GM23248 (cell line): ENCODE results near the gene ADAMTS9. TPM values are rescaled to one million over a fixed set of nuclear protein-coding genes. Genes with fewer than 3 reads are reported as not detected.

ENCODE experiments used
- DNase-seq: peaks from one replicate; pipeline ENCODE4 v3.0.0-alpha.2; 2015
- H2AFZ ChIP-seq: fragments of 200-600 bp; sonication (generic); 2 replicates; pipeline ENCODE4 v1.6.1; 2016; ENCODE audit warnings: antibody characterized with exemption
- H3F3A ChIP-seq: fragments of 200-600 bp; sonication (generic); 2 replicates; pipeline ENCODE4 v1.6.1; 2016; ENCODE audit warnings: mild to moderate bottlenecking, antibody characterized with exemption, mixed run types; ENCODE audit not compliant: insufficient read depth
- H3K27ac ChIP-seq: fragments of 200-600 bp; sonication (generic); 2 replicates; pipeline ENCODE4 v1.5.1; 2016; ENCODE audit warnings: mild to moderate bottlenecking
- H3K27me3 ChIP-seq: fragments of 200-600 bp; sonication (generic); replicated peaks from 2 replicates; pipeline ENCODE4 v1.6.1; 2016; ENCODE audit warnings: mild to moderate bottlenecking; ENCODE audit not compliant: insufficient read depth
- H3K36me3 ChIP-seq: fragments of 200-600 bp; sonication (generic); 2 replicates; pipeline ENCODE4 v1.6.1; 2016; ENCODE audit warnings: low read depth, mild to moderate bottlenecking
- H3K4me1 ChIP-seq: fragments of 200-600 bp; sonication (generic); 2 replicates; pipeline ENCODE4 v1.6.1; 2016; ENCODE audit warnings: mild to moderate bottlenecking; ENCODE audit not compliant: insufficient read depth
- H3K4me2 ChIP-seq: fragments of 200-600 bp; sonication (generic); one replicate; pipeline ENCODE4 v1.6.1; 2016; ENCODE audit warnings: mild to moderate bottlenecking; ENCODE audit not compliant: unreplicated experiment
- H3K4me3 ChIP-seq: fragments of 200-600 bp; sonication (generic); 2 replicates; pipeline ENCODE4 v1.5.1; 2016; ENCODE audit warnings: mild to moderate bottlenecking
- H3K79me2 ChIP-seq: fragments of 200-600 bp; sonication (generic); 2 replicates; pipeline ENCODE4 v1.6.1; 2016; ENCODE audit warnings: mild to moderate bottlenecking; ENCODE audit not compliant: insufficient read depth
- H3K9ac ChIP-seq: fragments of 200-600 bp; sonication (generic); 2 replicates; pipeline ENCODE4 v1.6.1; 2016; ENCODE audit warnings: mild to moderate bottlenecking
- H3K9me2 ChIP-seq: fragments of 200-600 bp; sonication (generic); 2 replicates; pipeline ENCODE4 v1.6.1; 2016; ENCODE audit warnings: mixed run types, mild to moderate bottlenecking, moderate library complexity; ENCODE audit not compliant: insufficient read depth
- H3K9me3 ChIP-seq: fragments of 200-600 bp; sonication (generic); one replicate; pipeline ENCODE4 v1.6.1; 2017; ENCODE audit warnings: low read depth
- H4K20me1 ChIP-seq: fragments of 200-600 bp; sonication (generic); 2 replicates; pipeline ENCODE4 v1.6.0; 2016; ENCODE audit not compliant: insufficient read depth
- EZH2 ChIP-seq: fragments of 200-600 bp; sonication (generic); IDR thresholded peaks from 2 replicates; pipeline ENCODE4 v1.6.1; 2018; ENCODE audit warnings: antibody characterized with exemption, mild to moderate bottlenecking; ENCODE audit not compliant: insufficient read depth, poor library complexity, severe bottlenecking
- EZH2phosphoT487 ChIP-seq: fragments of 200-600 bp; sonication (generic); IDR thresholded peaks from 2 replicates; pipeline ENCODE4 v1.6.1; 2018; ENCODE audit warnings: antibody characterized with exemption, moderate library complexity, mild to moderate bottlenecking, low read depth; ENCODE audit not compliant: insufficient read depth
- WGBS, 2 experiments: methylation state at CpG; one replicate each; pipeline ENCODE4 v1.1.6; 2015 to 2017; ENCODE audit warnings: low lambda C conversion rate in 2 of 2, low coverage in 1 of 2; ENCODE audit errors: missing lambda C conversion rate in 2 of 2; 5-methylcytosine and 5-hydroxymethylcytosine counted together
- in situ Hi-C: fragments of 300-500 bp; cut with MboI; formaldehyde crosslinking; loops from 2 replicates; pipeline ENCODE4 v1.15.0; 2020
- polyA plus RNA-seq: library from polyadenylated mRNA; unstranded; fragments of >200 nt; fragmentation: Nextera tagmentation; extraction: Ambion mirVana; gene quantifications from 2 replicates; pipeline ENCODE4 v1.2.1, GENCODE V29; 2016
- total RNA-seq: library from RNA; depleted of rRNA; stranded (reverse); fragments of >200 nt; shearing (Covaris generic); gene quantifications from 2 replicates; pipeline ENCODE4 v1.2.3, GENCODE V29; 2014

ADAMTS9 gene
- total and polyA plus RNA-seq, 2 experiments from 2014 or later, result 0.75 to 1.5 TPM

GRCh38 chr3:64552160-64552559 is 135.6 kb downstream of the ADAMTS9 start:
- Histone ChIP-seq H3K79me2 (no peaks in the 10 kb centered on the region), H3K9me2 (no peaks in the 10 kb centered on the region), H3K36me3 (no peaks in the 10 kb centered on the region), H2AFZ (no peak overlapping the region), H4K20me1 (no peaks in the 10 kb centered on the region), H3K27me3 (no peaks in the 10 kb centered on the region), H3F3A (no peaks in the 10 kb centered on the region), H3K4me3 (no peak overlapping the region), H3K4me1 (no peaks in the 10 kb centered on the region), H3K9ac (no peak overlapping the region), H3K4me2 (no peak overlapping the region), H3K9me3 (no peaks in the 10 kb centered on the region), H3K27ac (no peak overlapping the region)
- 79 to 98% methylated on average over 2 of the region's 2 CpGs for WGBS, 2 experiments
- DNase-seq, result no peak
- no peak for TF ChIP-seq EZH2
- TF ChIP-seq EZH2phosphoT487, result no peak
- in situ Hi-C loops, result no loop called here

GRCh38 chr3:64551697-64552096 is 136.1 kb downstream of the ADAMTS9 start:
- in situ Hi-C loops, result no loop called here
- Histone ChIP-seq H3K36me3 (no peaks in the 10 kb centered on the region), H4K20me1 (no peaks in the 10 kb centered on the region), H2AFZ (no peak overlapping the region), H3K79me2 (no peaks in the 10 kb centered on the region), H3F3A (no peaks in the 10 kb centered on the region), H3K4me2 (no peak overlapping the region), H3K27me3 (no peaks in the 10 kb centered on the region), H3K27ac (no peak overlapping the region), H3K9me2 (no peaks in the 10 kb centered on the region), H3K4me1 (no peaks in the 10 kb centered on the region), H3K9ac (no peak overlapping the region), H3K9me3 (no peaks in the 10 kb centered on the region), H3K4me3 (no peak overlapping the region)
- TF ChIP-seq EZH2phosphoT487 (no peak), EZH2 (no peak)
- DNase-seq, result no peak
- 94 to 100% methylated on average over 1 of the region's 1 CpG for WGBS, 2 experiments

DNA sequence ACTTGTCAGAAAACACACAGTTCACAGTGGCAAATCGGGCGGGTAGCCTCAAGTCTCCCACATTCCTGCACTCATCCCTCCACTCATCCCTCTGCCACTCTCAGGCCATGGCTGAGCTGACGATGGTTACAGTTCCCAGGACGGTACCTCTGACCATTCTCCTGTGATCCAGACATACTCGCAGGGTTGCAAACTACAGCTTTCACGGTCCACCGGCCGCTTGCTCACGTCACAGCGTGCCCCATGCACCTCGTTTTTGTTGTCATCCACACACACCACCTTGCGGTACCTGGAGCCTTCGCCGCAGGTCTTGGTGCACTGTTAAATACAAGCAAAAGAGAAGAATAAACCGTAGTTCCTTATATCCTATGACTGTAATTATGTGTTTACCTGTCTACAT is 137.1 kb downstream of the ADAMTS9 start:
- H3K4me2 ChIP-seq, result no peak overlapping the region
- no peak for DNase-seq
- H3K36me3 ChIP-seq, result no peaks in the 10 kb centered on the region
- no peaks in the 10 kb centered on the region for H4K20me1 ChIP-seq
- WGBS, 2 experiments, result 85 to 91% methylated on average over 14 to 15 of the region's 15 CpGs
- no peak overlapping the region for H3K27ac ChIP-seq
- H3K4me3 ChIP-seq, result no peak overlapping the region
- in situ Hi-C loops, result no loop called here
- no peaks in the 10 kb centered on the region for H3F3A ChIP-seq
- no peaks in the 10 kb centered on the region for H3K9me3 ChIP-seq
- H3K4me1 ChIP-seq, result no peaks in the 10 kb centered on the region
- H3K9me2 ChIP-seq, result no peaks in the 10 kb centered on the region
- H3K9ac ChIP-seq, result no peak overlapping the region
- TF ChIP-seq EZH2, result no peak
- no peak for TF ChIP-seq EZH2phosphoT487
- no peaks in the 10 kb centered on the region for H3K27me3 ChIP-seq
- H3K79me2 ChIP-seq, result no peaks in the 10 kb centered on the region
- H2AFZ ChIP-seq, result no peak overlapping the region

DNA sequence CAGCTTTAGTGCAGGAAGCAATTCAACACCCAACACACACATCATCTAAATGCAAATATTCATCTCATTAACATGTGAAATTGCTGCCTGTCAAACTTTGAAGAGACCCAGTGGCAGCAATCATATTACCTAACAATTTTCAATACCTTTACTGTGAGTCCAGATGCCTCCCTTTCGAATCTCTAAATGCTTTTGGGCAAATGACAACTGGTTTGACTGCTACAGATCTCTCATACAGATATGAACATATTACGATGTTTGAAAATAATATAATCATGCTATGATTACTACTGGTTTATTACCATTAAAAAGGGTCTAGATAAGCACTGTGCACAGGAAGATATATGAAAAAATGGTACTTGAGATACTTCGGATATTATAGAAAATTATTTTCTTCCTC is 137.9 kb downstream of the ADAMTS9 start:
- 84 to 87% methylated on average over 3 of the region's 3 CpGs for WGBS, 2 experiments

More for the DNA sequence above, 137.9 kb downstream of the ADAMTS9 start:
- no peaks in the 10 kb centered on the region for H3K36me3 ChIP-seq
- TF ChIP-seq EZH2phosphoT487 (no peak), EZH2 (no peak)
- DNase-seq, result no peak
- no peak overlapping the region for H3K9ac ChIP-seq
- H3K79me2 ChIP-seq, result no peaks in the 10 kb centered on the region
- no peak overlapping the region for H3K27ac ChIP-seq
- no peaks in the 10 kb centered on the region for H3F3A ChIP-seq
- no peak overlapping the region for H2AFZ ChIP-seq
- in situ Hi-C loops, result loop anchor here (25.0 kb wide), 1 partner anchor 1187 kb away; no protein-coding TSS in a partner anchor
- no peak overlapping the region for H3K4me2 ChIP-seq
- no peaks in the 10 kb centered on the region for H3K9me3 ChIP-seq
- no peaks in the 10 kb centered on the region for H3K27me3 ChIP-seq
- H3K4me1 ChIP-seq, result no peaks in the 10 kb centered on the region
- H4K20me1 ChIP-seq, result no peaks in the 10 kb centered on the region
- no peaks in the 10 kb centered on the region for H3K9me2 ChIP-seq
- no peak overlapping the region for H3K4me3 ChIP-seq
